Stimulated activated CD4-positive, alpha-beta T cell treated with anti-CD3 and anti-CD28 coated beads, TNF-alpha, amount 100 ng/mL, for 1 hour (primary cell): Measurements from ENCODE around the gene LHPP.

Source experiments
- DNase-seq, 3 donors: peaks; one replicate each; pipeline ENCODE4 v3.0.0-alpha.2; 2020; ENCODE audit warnings: low read depth in 3 of 3, low spot score in 1 of 3

LHPP gene

DNA sequence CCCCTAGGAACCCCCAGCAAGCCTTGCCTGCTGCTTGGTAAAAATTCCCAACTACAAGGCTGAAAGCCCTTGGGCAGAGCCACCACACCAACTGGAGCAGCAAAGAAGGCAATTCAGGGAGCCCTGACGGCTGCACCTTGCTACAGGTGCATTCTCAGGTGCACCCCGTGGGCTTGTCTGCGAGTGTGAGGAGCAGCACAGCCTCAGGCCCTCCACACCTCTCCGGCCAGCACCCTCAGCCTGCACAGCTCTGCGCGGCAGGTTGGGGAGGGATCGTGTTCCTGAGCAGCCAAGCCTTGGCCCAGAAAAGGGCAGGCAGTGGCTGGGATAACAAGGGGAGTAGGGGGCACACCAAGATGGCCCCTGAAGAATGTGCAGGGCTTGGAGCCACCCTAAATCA lies 178.4 kb downstream of the LHPP start:
- DNase-seq: no peak

DNA sequence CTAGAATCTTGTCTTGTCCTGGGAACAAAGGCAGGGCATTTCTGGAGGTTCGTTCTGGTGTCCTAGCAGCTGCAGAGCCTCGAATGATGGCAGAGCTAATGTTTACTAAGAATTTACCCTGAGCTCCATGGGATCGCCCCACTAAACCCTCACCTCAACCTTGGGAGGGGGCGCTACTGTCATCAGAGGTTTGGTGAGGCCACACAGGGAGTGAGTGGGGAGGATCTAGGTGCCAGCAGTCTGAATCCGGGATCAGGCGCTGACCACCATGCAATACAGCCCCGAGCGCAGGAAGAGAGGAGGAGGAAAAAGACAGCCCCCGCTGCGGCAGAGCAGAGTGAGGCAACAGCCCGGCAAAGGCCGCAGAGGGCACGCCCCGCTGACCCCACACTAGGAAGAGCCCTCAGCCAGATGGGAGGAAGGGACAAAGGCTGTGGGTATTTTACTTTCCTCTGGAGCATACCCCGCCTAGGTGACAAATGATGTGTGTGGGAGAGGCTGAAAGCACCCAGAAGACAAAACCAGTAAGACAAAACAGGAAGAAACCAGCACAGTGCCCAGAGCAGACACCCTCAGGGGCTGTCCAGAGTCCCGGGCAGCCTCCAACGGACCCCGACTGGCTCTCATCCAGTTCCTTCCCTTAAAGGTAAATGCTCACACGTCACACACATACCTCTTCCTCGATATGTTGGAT lies 179.1 kb downstream of the LHPP start:
- DNase-seq: no peak

DNA sequence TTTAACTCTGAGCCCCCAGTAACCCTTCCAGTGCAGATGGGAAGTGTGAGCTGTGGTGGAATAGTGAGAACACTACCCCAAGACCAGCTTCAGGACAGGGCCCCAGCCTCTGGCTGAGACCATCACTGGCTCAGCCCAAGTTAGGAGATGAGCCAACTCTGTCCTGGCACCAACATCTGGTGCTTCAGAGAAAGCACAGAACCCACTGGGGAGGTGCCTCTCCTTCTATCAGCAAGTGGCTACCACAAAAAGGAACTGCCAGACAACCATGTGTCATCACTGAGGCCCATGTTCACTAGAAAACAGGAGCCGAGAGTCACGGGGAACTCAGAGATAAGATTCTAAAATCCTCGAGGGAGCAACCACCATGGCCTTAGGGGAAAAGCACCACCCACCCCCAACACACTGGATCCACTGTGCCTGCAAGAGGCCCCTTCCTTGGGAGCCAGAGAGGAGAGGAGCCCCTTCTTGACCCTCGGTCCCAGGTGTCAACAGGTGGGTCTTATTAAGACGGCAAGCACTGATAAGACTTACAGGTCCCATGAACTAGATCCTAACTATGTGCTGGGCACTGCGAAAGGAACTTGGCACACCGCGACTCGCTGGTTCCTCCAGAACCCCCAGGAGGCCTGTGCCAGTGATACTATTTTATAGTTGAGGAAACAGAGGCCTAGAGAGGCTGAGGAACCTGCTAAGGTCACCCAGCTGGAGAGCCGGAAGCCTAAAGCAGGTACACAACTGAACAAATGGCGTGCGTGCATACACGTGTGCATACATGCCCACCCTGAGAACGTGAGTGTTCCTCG lies 179.9 kb downstream of the LHPP start:
- peak in 1 of 3 donors; percentile 18 for DNase-seq

GRCh38 chr10:124642088-124642710 lies 180.6 kb downstream of the LHPP start:
- no peak for DNase-seq

GRCh38 chr10:124643330-124644009 lies 181.8 kb downstream of the LHPP start:
- DNase-seq: no peak

- DNase-seq: no peak
Measured at GRCh38 chr10:124644236-124644635, 182.6 kb downstream of the LHPP start.

- no peak for DNase-seq
Measured at GRCh38 chr10:124644771-124645415, 183.3 kb downstream of the LHPP start.

- DNase-seq: no peak
Measured at GRCh38 chr10:124645467-124646095, 184.0 kb downstream of the LHPP start.

DNA sequence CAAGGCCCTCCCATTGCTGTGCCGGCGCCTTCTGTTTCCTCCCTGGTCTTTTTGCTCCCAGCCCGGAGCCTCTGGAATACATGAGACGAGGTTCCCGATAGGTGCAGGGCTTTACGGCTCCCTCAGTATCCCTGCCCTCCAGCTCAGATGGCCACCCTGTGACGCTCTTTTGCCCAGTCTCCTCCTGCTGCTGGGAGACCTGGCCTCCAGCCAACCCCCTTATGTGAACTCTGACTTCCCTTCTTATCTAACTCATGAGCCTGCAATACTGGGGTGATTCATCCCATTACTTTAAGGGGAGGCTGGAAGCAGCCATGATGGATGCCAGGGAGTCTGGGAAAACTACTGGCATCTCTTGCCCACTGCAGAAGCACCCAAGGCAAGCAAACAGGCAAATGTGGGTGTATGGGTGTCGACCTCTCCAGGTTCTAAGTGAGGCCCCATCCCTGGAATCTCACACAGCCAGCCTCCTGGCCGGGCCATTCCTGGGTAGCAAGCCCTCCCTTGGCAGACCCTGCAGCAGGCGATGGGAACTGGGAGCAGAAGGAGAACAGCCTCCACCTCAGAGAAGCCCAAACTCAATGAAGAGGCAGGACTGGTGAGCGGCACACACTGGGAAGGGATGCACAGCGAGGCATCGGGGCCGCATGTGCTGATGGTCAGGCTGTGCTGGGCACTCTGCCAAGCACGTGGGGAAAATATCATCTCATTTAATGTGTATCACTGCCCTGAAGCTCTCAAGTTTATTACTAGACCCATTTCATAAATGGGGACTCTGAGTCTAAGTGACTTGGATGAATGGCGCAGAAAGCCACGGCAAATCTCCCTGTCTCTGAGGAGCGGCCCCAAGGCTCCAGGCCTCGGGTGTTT lies 185.1 kb downstream of the LHPP start:
- no peak for DNase-seq

DNA sequence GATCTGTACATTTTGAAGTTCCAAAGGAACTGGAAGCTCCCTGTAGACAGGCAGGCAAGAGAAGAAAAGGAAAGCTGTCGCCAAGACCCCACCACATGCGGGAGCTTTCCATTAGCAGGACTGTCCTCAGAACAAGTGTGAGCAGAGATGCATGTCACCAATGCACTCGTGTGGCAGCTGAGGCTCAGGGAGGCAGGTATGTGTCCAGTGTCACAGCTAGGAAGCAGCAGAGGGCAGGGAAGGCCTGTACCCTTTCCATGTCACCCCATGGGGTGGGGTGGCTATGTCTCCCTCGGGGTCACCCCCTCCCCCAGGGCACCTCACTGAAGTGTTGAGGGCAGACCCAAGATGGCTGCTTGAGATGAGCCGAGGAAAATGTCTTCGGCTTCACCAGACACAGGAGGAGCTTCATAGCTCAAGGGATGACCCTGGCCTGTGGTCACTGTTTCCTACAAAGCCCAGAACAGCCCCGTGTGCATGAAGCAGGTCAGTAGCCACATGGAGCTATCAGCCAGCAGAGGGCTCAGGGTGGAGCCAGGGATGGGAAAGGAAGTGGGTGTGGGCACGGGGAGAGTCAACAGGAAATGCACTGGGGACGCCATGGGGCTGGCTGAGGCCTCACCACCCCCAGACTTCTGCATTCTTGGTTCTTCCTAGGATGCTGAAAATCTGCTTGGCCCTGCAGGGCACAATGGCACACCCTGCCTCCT lies 186.0 kb downstream of the LHPP start:
- DNase-seq: peak; percentile 31 to 59 (median 52)

GRCh38 chr10:124648131-124648475 lies 186.5 kb downstream of the LHPP start:
- no peak for DNase-seq

DNA sequence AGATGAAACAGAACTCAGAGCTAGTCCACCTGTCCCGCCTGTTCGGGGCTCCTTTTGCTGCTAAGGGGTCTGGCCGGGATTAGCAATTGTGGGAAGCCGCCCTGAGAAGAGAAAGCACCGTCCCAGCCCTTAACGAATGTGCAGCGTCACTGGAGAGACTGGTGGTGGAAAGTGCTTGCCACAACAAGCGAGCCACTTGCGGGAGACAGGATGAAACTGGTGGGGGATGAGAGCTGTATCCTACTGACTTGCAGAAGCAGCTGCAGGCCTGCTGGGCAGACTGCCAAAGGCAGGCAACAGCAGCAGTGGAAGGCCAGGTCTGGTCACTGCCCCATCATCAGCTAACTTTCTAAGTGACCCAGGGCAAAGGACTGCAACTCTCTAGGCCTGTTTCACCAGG lies 187.1 kb downstream of the LHPP start:
- peak in 1 of 3 donors; percentile 28 for DNase-seq

DNA sequence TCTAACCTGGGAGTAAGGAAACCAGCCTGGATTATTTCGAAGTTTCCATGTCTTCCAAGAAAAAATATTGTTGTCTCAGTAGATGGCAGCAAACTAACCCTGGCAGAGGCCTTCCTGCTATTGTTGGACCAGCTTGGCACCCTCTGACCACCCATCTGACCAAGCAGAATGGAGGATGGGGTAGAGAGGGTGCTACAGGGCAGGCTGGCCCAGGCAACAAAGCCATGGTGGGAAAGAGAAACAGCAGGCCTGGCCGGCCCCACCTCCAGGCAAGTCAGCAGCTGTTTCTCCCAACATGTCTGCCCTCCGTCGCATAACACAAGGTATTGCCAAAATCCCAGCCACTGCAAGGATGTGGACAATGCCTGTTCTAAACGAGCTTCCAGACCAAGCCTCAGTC lies 187.6 kb downstream of the LHPP start:
- no peak for DNase-seq

DNA sequence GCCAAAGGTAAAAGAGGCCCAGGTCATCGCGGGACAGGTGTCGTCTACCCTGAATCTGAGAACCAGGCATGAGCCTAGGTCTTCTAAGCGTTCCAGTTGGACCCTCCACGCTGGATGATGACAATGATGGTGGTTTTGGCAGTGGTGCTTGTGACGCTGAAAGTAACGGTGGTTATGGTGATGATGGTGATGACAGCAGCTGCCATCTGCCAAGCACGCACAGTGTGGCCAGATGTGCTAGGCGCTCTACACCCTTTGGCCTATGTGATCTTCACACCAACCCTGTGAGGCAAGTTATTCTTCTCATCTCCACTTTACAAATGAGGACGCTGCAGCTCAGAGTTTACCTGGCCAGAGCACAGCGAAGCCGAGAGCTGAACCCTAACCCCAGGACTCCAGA lies 188.6 kb downstream of the LHPP start:
- DNase-seq: no peak

DNA sequence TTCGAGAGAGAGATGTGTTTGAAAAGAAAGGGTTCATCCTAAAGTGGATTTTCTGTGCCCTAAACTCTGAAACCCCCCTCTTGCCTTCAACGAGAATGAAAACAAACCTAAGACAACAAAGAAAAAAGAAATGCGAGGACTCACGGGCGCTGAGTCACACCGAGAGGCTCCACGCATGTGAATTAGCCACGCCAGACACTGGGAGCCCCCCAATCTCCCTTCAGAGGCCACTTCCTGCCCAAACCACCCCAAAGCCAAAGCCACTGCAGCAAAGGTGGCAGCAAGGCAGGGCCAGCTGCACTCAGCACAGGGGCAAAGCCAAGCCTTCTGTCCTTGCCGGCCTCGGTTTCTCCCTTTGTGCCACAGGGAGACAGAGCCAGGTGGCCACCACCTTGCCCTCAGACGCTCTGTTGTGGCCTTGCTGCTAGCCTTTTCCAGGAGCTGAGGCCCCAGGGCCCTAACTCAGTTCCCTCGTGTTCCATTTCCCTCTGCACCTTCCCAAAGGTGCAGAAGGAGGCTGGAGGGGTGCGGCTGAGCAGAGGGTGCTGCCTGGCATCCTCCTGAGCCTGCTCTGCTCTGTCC lies 189.3 kb downstream of the LHPP start:
- peak; percentile 31 to 62 (median 39) for DNase-seq

DNA sequence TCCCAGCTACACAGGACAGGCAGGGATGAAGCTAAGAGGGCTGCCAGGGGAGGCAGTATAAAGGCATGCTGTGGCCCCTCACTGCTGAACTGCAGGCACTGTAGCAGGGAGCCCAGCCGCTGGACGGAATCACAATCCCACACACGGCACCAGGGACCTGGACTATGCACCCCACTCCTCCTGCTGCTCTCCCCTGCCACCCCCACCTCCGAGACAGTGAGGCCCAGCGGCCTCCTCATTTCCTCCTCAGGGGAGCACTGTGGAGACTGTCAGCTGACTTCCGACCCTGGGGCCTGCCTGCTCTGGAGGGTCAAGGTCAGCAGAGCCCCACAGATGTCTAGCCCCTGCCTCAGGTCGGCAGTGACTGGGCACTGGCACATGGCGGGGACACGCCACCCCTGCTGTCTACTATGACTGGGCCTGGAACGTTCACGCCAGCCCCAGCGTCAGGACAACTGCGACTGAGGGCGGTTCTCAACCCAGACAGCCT lies 189.8 kb downstream of the LHPP start:
- no peak for DNase-seq

- no peak for DNase-seq
Measured at GRCh38 chr10:124652200-124652599, 190.6 kb downstream of the LHPP start.

- DNase-seq: no peak
Measured at GRCh38 chr10:124652701-124653100, 191.1 kb downstream of the LHPP start.

- DNase-seq: no peak
Measured at GRCh38 chr10:124653311-124653710, 191.7 kb downstream of the LHPP start.
